ENCODE measurements around the gene NR2C2. TPM values are rescaled to one million over a fixed set of nuclear protein-coding genes. Genes with fewer than 3 reads are reported as not detected.

The NR2C2 gene
- total and polyA plus RNA-seq, 10 of the 15 experiments (the other 5 are each of a cell fraction or from before 2014, with no cell fraction given): 2.7 to 30.3 (median 18.3) TPM

DNA sequence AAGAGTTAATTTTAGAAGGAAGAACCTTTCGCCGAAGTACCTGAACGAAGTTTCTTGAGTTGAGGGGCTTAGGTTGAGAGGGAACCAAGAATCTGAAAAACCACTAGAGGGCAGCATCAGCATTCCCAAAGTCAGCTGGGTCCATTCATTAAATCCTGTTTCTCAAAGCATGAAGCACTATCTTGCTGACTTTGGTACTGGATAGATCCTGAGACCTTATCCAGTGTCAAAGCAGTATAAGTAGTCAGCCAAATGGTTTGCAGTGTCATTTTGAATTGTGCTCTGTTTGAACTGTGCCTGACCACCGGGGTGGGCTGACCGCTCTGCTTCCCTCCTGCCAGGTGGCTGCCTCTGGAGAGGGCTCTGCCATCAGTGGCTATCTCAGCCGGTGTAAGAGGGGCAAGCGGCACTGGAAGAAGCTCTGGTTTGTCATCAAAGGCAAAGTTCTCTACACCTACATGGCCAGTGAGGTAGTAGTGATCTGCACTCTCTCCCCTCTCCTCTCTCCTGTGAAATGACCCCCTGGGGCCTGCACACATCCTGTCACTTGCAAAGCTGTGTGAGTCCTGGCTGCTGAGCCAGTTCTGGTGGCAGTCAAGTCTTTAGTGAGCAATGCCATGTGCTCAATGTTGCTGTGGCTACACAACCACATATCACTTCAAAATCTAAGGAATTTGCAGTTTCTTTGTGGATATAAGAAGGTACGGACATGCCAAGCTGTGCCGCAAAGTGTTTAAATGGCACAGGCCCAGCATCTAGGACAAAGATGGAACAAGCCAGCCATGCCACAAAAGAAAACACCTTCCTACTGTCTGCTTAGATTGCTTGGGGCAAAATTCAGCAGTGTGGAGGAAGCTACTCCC lies 21.4 kb upstream of the NR2C2 start:
- FAIRE-seq: peak; percentile 76
- in situ Hi-C loops (cut with MboI): no loop called here
- TF ChIP-seq SMC3 (IDR thresholded peaks at IDR 0.05; ENCODE audit: borderline replicate concordance, low read length) (peak; percentile 55; the same call in 1 of the 2 replicates), ZNF24 (IDR thresholded peaks at IDR 0.05) (peak; percentile 96), RAD21 (IDR thresholded peaks at IDR 0.05; ENCODE audit: insufficient read depth, low read depth, low read length) (peak; percentile 88), RUNX3 (IDR thresholded peaks at IDR 0.05; ENCODE audit: low read length) (no peak), JUNB (IDR thresholded peaks at IDR 0.05) (no peak)
- TF ChIP-seq, protein P1, sequence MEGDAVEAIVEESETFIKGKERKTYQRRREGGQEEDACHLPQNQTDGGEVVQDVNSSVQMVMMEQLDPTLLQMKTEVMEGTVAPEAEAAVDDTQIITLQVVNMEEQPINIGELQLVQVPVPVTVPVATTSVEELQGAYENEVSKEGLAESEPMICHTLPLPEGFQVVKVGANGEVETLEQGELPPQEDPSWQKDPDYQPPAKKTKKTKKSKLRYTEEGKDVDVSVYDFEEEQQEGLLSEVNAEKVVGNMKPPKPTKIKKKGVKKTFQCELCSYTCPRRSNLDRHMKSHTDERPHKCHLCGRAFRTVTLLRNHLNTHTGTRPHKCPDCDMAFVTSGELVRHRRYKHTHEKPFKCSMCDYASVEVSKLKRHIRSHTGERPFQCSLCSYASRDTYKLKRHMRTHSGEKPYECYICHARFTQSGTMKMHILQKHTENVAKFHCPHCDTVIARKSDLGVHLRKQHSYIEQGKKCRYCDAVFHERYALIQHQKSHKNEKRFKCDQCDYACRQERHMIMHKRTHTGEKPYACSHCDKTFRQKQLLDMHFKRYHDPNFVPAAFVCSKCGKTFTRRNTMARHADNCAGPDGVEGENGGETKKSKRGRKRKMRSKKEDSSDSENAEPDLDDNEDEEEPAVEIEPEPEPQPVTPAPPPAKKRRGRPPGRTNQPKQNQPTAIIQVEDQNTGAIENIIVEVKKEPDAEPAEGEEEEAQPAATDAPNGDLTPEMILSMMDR (IDR thresholded peaks at IDR 0.05 in 2 of 3, conservative IDR thresholded peaks at IDR 0.05 in 1 of 3; ENCODE audit: control insufficient read depth in 2 of 3, extremely low read depth in 1 of 3, insufficient read depth in 1 of 3, low read depth in 3 of 3, low read length in 3 of 3): peak; percentile 58 to 79 (median 76)
- H3K79me2 ChIP-seq (ENCODE audit: control insufficient read depth, insufficient read depth, low read length): no peaks in the 10 kb centered on the region
- no peak overlapping the region for H3K4me2 ChIP-seq (ENCODE audit: control insufficient read depth, insufficient read depth)
- H3K9me3 ChIP-seq (replicated peaks; ENCODE audit: control insufficient read depth, insufficient read depth, low read length): no peaks in the 10 kb centered on the region
- H3K36me3 ChIP-seq (ENCODE audit: control insufficient read depth in 2 of 2, insufficient read depth in 2 of 2, low read length in 1 of 2): no peaks in the 10 kb centered on the region
- H3K9ac ChIP-seq (ENCODE audit: control insufficient read depth, insufficient read depth, low read length): no peak overlapping the region
- ChIA-PET CTCF (interaction anchor here (0.8 to 2.7 kb wide), 32 partner anchors 14 to 479 kb away, joined by 3 to 12 read pairs (median 4); partner anchors contain the start of gene MRPS25), RAD21 (ENCODE audit: unreplicated experiment) (interaction anchor here (0.7 to 1.9 kb wide), 11 partner anchors 15 to 296 kb away, joined by 3 to 6 read pairs (median 4); partner anchors contain the start of genes NR2C2 and RBSN), SMC1A (ENCODE audit: uncharacterized antibody, unreplicated experiment) (interaction anchor here (0.7 to 2.8 kb wide), 11 partner anchors 13 to 480 kb away, joined by 3 to 11 read pairs (median 3); no protein-coding TSS in a partner anchor), POLR2A (interaction anchor here (0.5 to 0.6 kb wide), 2 partner anchors 40 to 1265 kb away, joined by 4 to 8 read pairs; no protein-coding TSS in a partner anchor)
- H3K4me3 ChIP-seq: no peak overlapping the region
- DNase-seq (ENCODE audit: low read depth, low spot score): no peak
- WGBS (ENCODE audit: insufficient coverage, insufficient replicate concordance, low lambda C conversion rate, missing lambda C conversion rate): 64% methylated on average over 9 of the region's 9 CpGs
- H3K27me3 ChIP-seq (replicated peaks in 1 of 2; ENCODE audit: control insufficient read depth in 2 of 2, insufficient read depth in 2 of 2, low read length in 1 of 2): no peaks in the 10 kb centered on the region
- H3K4me1 ChIP-seq (ENCODE audit: control insufficient read depth, insufficient read depth, low read length): no peaks in the 10 kb centered on the region
- no peaks in the 10 kb centered on the region for H4K20me1 ChIP-seq (ENCODE audit: control insufficient read depth, insufficient read depth)
- ATAC-seq: peak; percentile 64
- no TSS peak for BruUV-seq (replicated peaks)
- intact Hi-C loops (cut with micrococcal nuclease; ENCODE audit: unreplicated experiment): loop anchor here (1.0 to 10.0 kb wide), 4 partner anchors 91 to 279 kb away; partner anchors contain the start of genes CAPN7 and RBSN
- H3K27ac ChIP-seq (ENCODE audit: control insufficient read depth, insufficient read depth): no peak overlapping the region
- no peak overlapping the region for H2AFZ ChIP-seq (ENCODE audit: control insufficient read depth, low read depth, low read length)
